HEK293 (cell line): ENCODE measurements around the gene CBX8.

ENCODE experiments used
- CTCF ChIA-PET: fragments of 350-600 bp; formaldehyde crosslinking; extraction: SDS; loops from one replicate; lab custom pipeline; 2021; ENCODE audit warnings: antibody characterized with exemption; lab: Yijun Ruan, JAX
- POLR2A ChIA-PET: fragments of 300-600 bp; formaldehyde crosslinking; extraction: SDS; loops from one replicate; lab custom pipeline; 2020; ENCODE audit warnings: antibody characterized with exemption, inconsistent platforms; lab: Yijun Ruan, JAX
- H3K27ac ChIP-seq: fragments of 200-500 bp; sonication (Bioruptor generic); 2 replicates; pipeline ENCODE4 v1.5.1; 2014; ENCODE audit warnings: low read depth, low read length, control low read depth, inconsistent platforms; ENCODE audit errors: extremely low read depth
- H3K36me3 ChIP-seq, 2 experiments: fragments of 200-500 bp in 1 of 2; sonication (Bioruptor generic) in 1 of 2; 1 replicate in 1 of 2; 2 replicates in 1 of 2; pipeline ENCODE4 v1.5.1; 2014 to 2017; ENCODE audit warnings: inconsistent platforms in 2 of 2, low read length in 2 of 2; ENCODE audit not compliant: control insufficient read depth in 2 of 2, insufficient read depth in 1 of 2
- H3K4me1 ChIP-seq: fragments of 200-500 bp; sonication (Bioruptor generic); 2 replicates; pipeline ENCODE4 v1.5.1; 2014; ENCODE audit warnings: mild to moderate bottlenecking, low read length, inconsistent platforms; ENCODE audit not compliant: control insufficient read depth, insufficient read depth
- H3K4me3 ChIP-seq: 2 replicates; pipeline ENCODE4 v1.5.1; 2011; ENCODE audit warnings: low read depth, mild to moderate bottlenecking, control low read depth, low read length, moderate library complexity
- H3K9me3 ChIP-seq: fragments of 200-500 bp; sonication (Bioruptor generic); 2 replicates; pipeline ENCODE4 v1.5.1; 2014; ENCODE audit warnings: low read depth, low read length, inconsistent platforms; ENCODE audit not compliant: control insufficient read depth, insufficient read depth
- FEZF1 ChIP-seq: fragments of 450-650 bp; formaldehyde crosslinking; IDR thresholded peaks from 2 replicates; pipeline ENCODE4 v1.5.1; 2016; ENCODE audit warnings: missing biosample characterization, missing genetic modification characterization
- GLI2 ChIP-seq: fragments of 450-650 bp; formaldehyde crosslinking; IDR thresholded peaks from 2 replicates; pipeline ENCODE4; 2017; ENCODE audit warnings: missing biosample characterization, missing genetic modification characterization, low read depth, borderline replicate concordance
- GLI4 ChIP-seq: fragments of 450-650 bp; formaldehyde crosslinking; IDR thresholded peaks from 2 replicates; pipeline ENCODE4 v1.5.1; 2016; ENCODE audit warnings: missing biosample characterization, missing genetic modification characterization
- IKZF3 ChIP-seq: fragments of 450-650 bp; IDR thresholded peaks from 2 replicates; pipeline ENCODE4 v1.5.0; 2018; ENCODE audit warnings: missing biosample characterization, mild to moderate bottlenecking, missing genetic modification characterization, moderate library complexity
- TCF7L2 ChIP-seq: IDR thresholded peaks from 2 replicates; pipeline ENCODE4 v1.6.1; 2011; ENCODE audit warnings: low read depth, mild to moderate bottlenecking, inconsistent platforms, low read length, moderate library complexity, borderline replicate concordance
- ZEB2 ChIP-seq: fragments of 450-650 bp; formaldehyde crosslinking; IDR thresholded peaks from 2 replicates; pipeline ENCODE4 v1.5.1; 2016; ENCODE audit warnings: missing biosample characterization, missing genetic modification characterization
- ZFP69B ChIP-seq: fragments of 450-650 bp; formaldehyde crosslinking; IDR thresholded peaks from 2 replicates; pipeline ENCODE4 v1.5.1; 2016; ENCODE audit warnings: missing biosample characterization, missing genetic modification characterization
- ZNF114 ChIP-seq: fragments of 450-650 bp; formaldehyde crosslinking; IDR thresholded peaks from 2 replicates; pipeline ENCODE4 v1.5.0; 2017; ENCODE audit warnings: missing biosample characterization, missing genetic modification characterization
- ZNF292 ChIP-seq: fragments of 450-650 bp; formaldehyde crosslinking; IDR thresholded peaks from 2 replicates; pipeline ENCODE4 v1.5.1; 2016; ENCODE audit warnings: low read depth, missing biosample characterization, missing genetic modification characterization, borderline replicate concordance
- ZNF354C ChIP-seq: fragments of 450-650 bp; formaldehyde crosslinking; IDR thresholded peaks from 2 replicates; pipeline ENCODE4 v1.5.1; 2016; ENCODE audit warnings: missing biosample characterization, missing genetic modification characterization, low read depth, borderline replicate concordance
- ZNF423 ChIP-seq: fragments of 450-650 bp; formaldehyde crosslinking; IDR thresholded peaks from 2 replicates; pipeline ENCODE4 v1.5.1; 2016; ENCODE audit warnings: missing biosample characterization, missing genetic modification characterization
- ZNF558 ChIP-seq: fragments of 450-650 bp; formaldehyde crosslinking; IDR thresholded peaks from 2 replicates; pipeline ENCODE4 v1.5.1; 2016; ENCODE audit warnings: missing biosample characterization, missing genetic modification characterization
- ZNF610 ChIP-seq: fragments of 450-650 bp; formaldehyde crosslinking; IDR thresholded peaks from 2 replicates; pipeline ENCODE4 v1.5.1; 2016; ENCODE audit warnings: missing biosample characterization, missing genetic modification characterization, borderline replicate concordance
- ZNF76 ChIP-seq: fragments of 450-650 bp; formaldehyde crosslinking; IDR thresholded peaks from 2 replicates; pipeline ENCODE4; 2016; ENCODE audit warnings: low read depth, missing biosample characterization, missing genetic modification characterization, borderline replicate concordance
- TF ChIP-seq, protein P1 (sequence below): fragments of 450-650 bp; formaldehyde crosslinking; IDR thresholded peaks from 2 replicates; pipeline ENCODE4 v1.5.0; 2017; ENCODE audit warnings: missing biosample characterization, missing genetic modification characterization, borderline replicate concordance
- TF ChIP-seq, protein P2 (sequence below): fragments of 450-650 bp; formaldehyde crosslinking; IDR thresholded peaks from 2 replicates; pipeline ENCODE4 v1.5.1; 2017; ENCODE audit warnings: missing biosample characterization, missing genetic modification characterization
- TF ChIP-seq, protein P3 (sequence below): fragments of 450-650 bp; formaldehyde crosslinking; IDR thresholded peaks from 2 replicates; pipeline ENCODE4 v1.5.1; 2016; ENCODE audit warnings: missing biosample characterization, missing genetic modification characterization
- TF ChIP-seq, protein P4 (sequence below): fragments of 450-650 bp; formaldehyde crosslinking; conservative IDR thresholded peaks from 2 replicates; pipeline ENCODE4 v1.5.1; 2016; ENCODE audit warnings: low read depth, missing biosample characterization, missing genetic modification characterization

Gene CBX8

DNA sequence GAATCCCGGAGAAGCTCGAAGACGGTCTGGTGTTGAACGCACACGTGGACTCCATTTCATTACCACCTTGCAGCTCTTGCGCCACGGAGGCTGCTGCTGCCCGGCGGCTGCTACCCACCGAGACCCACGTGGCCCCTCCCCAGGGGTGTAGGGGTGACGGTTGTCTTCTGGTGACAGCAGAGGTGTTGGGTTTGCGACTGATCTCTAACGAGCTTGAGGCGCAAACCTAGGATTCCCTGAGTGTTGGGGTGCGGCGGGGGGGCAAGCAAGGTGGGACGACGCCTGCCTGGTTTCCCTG, 44.1 kb upstream of the CBX8 start (continued):
- TF ChIP-seq GLI4 = no peak
- TF ChIP-seq TCF7L2 = no peak
- no peak for TF ChIP-seq GLI2 (tag by site-specific recombination)
- TF ChIP-seq IKZF3 = no peak
- TF ChIP-seq, all 188 proteins: peak for 0

DNA sequence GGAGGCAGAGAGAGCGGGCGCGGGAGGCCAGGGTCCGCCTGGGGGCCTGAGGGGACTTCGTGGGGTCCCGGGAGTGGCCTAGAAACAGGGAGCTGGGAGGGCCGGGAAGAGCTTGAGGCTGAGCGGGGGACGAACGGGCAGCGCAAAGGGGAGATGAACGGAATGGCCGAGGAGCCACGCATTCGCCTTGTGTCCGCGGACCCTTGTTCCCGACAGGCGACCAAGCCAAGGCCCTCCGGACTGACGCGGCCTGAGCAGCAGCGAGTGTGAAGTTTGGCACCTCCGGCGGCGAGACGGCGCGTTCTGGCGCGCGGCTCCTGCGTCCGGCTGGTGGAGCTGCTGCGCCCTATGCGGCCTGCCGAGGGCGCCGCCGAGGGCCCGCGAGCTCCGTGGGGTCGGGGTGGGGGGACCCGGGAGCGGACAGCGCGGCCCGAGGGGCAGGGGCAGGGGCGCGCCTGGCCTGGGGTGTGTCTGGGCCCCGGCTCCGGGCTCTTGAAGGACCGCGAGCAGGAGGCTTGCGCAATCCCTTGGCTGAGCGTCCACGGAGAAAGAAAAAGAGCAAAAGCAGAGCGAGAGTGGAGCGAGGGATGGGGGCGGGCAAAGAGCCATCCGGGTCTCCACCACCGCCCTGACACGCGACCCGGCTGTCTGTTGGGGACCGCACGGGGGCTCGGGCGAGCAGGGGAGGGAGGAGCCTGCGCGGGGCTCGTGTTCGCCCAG, 43.6 kb upstream of the CBX8 start:
- H3K9me3 ChIP-seq = no peaks in the 10 kb centered on the region
- H3K36me3 ChIP-seq = peaks cover 0 to 18% of the 10 kb centered on the region in 2 experiments; a peak in 1 of 3 replicates
- TF ChIP-seq, protein P1, sequence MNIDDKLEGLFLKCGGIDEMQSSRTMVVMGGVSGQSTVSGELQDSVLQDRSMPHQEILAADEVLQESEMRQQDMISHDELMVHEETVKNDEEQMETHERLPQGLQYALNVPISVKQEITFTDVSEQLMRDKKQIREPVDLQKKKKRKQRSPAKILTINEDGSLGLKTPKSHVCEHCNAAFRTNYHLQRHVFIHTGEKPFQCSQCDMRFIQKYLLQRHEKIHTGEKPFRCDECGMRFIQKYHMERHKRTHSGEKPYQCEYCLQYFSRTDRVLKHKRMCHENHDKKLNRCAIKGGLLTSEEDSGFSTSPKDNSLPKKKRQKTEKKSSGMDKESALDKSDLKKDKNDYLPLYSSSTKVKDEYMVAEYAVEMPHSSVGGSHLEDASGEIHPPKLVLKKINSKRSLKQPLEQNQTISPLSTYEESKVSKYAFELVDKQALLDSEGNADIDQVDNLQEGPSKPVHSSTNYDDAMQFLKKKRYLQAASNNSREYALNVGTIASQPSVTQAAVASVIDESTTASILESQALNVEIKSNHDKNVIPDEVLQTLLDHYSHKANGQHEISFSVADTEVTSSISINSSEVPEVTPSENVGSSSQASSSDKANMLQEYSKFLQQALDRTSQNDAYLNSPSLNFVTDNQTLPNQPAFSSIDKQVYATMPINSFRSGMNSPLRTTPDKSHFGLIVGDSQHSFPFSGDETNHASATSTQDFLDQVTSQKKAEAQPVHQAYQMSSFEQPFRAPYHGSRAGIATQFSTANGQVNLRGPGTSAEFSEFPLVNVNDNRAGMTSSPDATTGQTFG (tag by site-specific recombination) = 0 out of 2 replicates have a peak, but pooled peaks have one; percentile 21
- TF ChIP-seq ZNF76 (tag by site-specific recombination) (no peak), ZNF558 (no peak), FEZF1 (tag by site-specific recombination) (0 out of 2 replicates have a peak, but pooled peaks have one; percentile 8), ZNF610 (tag by site-specific recombination) (no peak), ZNF292 (tag by site-specific recombination) (no peak), ZEB2 (tag by site-specific recombination) (no peak)
- TF ChIP-seq, protein P2, sequence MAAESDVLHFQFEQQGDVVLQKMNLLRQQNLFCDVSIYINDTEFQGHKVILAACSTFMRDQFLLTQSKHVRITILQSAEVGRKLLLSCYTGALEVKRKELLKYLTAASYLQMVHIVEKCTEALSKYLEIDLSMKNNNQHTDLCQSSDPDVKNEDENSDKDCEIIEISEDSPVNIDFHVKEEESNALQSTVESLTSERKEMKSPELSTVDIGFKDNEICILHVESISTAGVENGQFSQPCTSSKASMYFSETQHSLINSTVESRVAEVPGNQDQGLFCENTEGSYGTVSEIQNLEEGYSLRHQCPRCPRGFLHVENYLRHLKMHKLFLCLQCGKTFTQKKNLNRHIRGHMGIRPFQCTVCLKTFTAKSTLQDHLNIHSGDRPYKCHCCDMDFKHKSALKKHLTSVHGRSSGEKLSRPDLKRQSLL (tag by site-specific recombination) = 0 out of 2 replicates have a peak, but pooled peaks have one; percentile 14
- POLR2A ChIA-PET = interaction anchor here (0.9 to 4.0 kb wide), 17 partner anchors 11 to 168 kb away, joined by 3 to 74 read pairs (median 5); partner anchors contain the start of gene CBX8
- H3K4me3 ChIP-seq = no peak overlapping the region
- H3K27ac ChIP-seq = peak overlapping the region; percentile 75; the same call in 1 of the 2 replicates
- peaks cover 29% of the 10 kb centered on the region for H3K4me1 ChIP-seq
- CTCF ChIA-PET = interaction anchor here (0.6 to 2.9 kb wide), 32 partner anchors 10 to 244 kb away, joined by 3 to 31 read pairs (median 4); no protein-coding TSS in a partner anchor

DNA sequence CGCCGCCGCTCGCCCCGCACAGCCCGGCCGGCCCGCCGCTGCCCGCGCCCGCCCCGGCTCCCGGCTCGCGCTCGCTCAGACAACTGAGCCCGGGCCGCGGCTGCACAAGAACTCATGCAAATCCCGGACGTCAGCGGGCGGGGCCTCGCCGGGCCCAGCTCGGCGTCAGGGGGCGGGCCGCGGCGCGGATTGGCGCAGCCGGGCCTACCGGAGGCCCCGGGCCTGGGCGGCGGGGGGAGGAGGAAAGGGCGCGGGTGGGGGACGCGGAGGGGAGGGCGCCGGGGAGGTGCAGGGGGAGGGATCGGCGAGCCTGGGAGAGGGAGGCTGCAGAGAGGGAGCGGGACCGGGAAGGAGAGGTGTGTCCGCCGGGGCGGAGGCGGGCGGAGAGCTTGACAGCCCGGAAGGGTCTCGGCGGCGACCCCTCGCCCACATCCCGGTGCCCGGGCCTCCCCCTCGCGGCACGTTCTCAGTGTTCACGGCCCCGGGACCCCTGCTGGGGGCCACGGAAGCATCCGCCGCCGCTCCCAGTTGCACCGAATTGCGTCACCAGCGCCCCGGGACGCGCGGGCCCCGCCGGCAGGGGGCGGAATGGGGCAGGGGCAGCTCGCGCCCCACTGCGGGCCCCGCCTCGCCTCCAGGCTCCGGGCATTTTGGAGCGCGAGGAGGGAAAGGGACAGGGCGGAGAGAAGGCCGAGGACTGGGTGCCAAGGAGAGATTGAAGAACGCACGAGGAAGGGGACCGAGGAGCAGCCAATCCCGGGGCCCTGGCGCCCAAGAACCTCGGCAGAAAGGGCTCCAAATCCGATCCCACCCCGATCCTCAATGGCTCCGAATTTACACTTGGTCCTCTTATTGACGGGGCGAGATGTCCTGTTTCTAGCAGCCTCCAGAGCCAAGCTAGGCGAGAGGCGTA, 42.7 kb upstream of the CBX8 start, which contains the start of gene CBX4:
TSS of gene CBX4 (minus strand) at position 85 of the 913 bp plus-strand sequence. CDS start 189 bp downstream, outside the sequence.
- Histone ChIP-seq H3K4me3 (peak within 1 kb of the TSS; percentile 74), H3K36me3 (peaks cover 0 to 26% of the 10 kb centered on the region in 2 experiments; a peak in 1 of 3 replicates), H3K9me3 (no peaks in the 10 kb centered on the region), H3K4me1 (peaks cover 23% of the 10 kb centered on the region), H3K27ac (peak within 1 kb of the TSS; percentile 81)
- ChIA-PET CTCF (interaction anchor here (0.6 to 2.9 kb wide), 32 partner anchors 8 to 244 kb away, joined by 3 to 31 read pairs (median 4); no protein-coding TSS in a partner anchor), POLR2A (interaction anchor here (0.6 to 4.0 kb wide), 39 partner anchors 9 to 169 kb away, joined by 3 to 74 read pairs (median 5); partner anchors contain the start of gene CBX8)
- TF ChIP-seq ZNF423 (tag by site-specific recombination) (peak; percentile 96), ZNF354C (tag by site-specific recombination) (no peak), ZFP69B (peak; percentile 95), ZNF76 (tag by site-specific recombination) (peak; percentile 77), ZNF114 (tag by site-specific recombination) (no peak), ZEB2 (tag by site-specific recombination) (peak; percentile 99)
- TF ChIP-seq, protein P3, sequence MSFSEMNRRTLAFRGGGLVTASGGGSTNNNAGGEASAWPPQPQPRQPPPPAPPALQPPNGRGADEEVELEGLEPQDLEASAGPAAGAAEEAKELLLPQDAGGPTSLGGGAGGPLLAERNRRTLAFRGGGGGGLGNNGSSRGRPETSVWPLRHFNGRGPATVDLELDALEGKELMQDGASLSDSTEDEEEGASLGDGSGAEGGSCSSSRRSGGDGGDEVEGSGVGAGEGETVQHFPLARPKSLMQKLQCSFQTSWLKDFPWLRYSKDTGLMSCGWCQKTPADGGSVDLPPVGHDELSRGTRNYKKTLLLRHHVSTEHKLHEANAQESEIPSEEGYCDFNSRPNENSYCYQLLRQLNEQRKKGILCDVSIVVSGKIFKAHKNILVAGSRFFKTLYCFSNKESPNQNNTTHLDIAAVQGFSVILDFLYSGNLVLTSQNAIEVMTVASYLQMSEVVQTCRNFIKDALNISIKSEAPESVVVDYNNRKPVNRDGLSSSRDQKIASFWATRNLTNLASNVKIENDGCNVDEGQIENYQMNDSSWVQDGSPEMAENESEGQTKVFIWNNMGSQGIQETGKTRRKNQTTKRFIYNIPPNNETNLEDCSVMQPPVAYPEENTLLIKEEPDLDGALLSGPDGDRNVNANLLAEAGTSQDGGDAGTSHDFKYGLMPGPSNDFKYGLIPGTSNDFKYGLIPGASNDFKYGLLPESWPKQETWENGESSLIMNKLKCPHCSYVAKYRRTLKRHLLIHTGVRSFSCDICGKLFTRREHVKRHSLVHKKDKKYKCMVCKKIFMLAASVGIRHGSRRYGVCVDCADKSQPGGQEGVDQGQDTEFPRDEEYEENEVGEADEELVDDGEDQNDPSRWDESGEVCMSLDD = peak; percentile 90
- TF ChIP-seq, protein P4, sequence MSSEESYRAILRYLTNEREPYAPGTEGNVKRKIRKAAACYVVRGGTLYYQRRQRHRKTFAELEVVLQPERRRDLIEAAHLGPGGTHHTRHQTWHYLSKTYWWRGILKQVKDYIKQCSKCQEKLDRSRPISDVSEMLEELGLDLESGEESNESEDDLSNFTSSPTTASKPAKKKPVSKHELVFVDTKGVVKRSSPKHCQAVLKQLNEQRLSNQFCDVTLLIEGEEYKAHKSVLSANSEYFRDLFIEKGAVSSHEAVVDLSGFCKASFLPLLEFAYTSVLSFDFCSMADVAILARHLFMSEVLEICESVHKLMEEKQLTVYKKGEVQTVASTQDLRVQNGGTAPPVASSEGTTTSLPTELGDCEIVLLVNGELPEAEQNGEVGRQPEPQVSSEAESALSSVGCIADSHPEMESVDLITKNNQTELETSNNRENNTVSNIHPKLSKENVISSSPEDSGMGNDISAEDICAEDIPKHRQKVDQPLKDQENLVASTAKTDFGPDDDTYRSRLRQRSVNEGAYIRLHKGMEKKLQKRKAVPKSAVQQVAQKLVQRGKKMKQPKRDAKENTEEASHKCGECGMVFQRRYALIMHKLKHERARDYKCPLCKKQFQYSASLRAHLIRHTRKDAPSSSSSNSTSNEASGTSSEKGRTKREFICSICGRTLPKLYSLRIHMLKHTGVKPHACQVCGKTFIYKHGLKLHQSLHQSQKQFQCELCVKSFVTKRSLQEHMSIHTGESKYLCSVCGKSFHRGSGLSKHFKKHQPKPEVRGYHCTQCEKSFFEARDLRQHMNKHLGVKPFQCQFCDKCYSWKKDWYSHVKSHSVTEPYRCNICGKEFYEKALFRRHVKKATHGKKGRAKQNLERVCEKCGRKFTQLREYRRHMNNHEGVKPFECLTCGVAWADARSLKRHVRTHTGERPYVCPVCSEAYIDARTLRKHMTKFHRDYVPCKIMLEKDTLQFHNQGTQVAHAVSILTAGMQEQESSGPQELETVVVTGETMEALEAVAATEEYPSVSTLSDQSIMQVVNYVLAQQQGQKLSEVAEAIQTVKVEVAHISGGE = peak; percentile 74; the same call in 1 of the 2 replicates
